ENCODE data around the gene AFAP1L1.

The AFAP1L1 gene

DNA sequence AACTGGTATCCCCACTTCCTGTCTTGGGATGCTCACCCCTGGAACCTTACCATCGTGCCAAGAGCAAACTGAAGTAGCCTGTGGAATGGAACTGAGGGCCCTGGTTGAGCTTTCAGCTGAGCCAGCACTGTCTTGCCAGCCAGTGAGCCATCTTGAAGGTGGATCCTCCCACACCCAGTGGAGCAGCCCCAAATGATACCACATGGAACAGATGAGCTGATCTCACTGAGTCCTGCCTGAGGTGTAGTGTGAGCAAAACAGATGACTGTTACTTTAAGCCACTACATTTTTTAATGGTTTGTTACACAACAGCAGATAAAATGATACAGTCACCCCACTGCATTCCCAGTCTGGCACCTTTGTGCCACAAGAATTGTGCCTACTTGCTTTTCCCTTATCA is 84.0 kb downstream of the AFAP1L1 start:
- DNase-seq: no peak

DNA sequence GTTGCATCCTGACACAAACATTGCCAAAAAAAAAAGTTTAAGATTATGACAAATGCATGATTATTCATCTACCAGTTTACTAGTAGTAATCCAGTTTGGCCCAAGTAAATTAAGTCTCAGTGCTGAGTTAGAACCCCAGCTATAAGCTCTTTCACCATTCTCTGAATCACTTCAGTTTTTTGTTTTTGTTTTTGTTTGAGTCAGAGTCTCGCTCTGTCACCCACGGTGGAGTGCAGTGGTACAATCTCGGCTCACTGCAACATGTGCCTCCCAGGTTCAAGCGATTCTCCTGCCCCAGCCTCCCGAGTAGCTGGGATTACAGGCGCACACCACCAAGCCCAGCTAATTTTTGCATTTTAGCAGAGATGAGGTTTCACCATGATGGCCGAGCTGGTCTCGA is 84.7 kb downstream of the AFAP1L1 start:
- no peak for DNase-seq

DNA sequence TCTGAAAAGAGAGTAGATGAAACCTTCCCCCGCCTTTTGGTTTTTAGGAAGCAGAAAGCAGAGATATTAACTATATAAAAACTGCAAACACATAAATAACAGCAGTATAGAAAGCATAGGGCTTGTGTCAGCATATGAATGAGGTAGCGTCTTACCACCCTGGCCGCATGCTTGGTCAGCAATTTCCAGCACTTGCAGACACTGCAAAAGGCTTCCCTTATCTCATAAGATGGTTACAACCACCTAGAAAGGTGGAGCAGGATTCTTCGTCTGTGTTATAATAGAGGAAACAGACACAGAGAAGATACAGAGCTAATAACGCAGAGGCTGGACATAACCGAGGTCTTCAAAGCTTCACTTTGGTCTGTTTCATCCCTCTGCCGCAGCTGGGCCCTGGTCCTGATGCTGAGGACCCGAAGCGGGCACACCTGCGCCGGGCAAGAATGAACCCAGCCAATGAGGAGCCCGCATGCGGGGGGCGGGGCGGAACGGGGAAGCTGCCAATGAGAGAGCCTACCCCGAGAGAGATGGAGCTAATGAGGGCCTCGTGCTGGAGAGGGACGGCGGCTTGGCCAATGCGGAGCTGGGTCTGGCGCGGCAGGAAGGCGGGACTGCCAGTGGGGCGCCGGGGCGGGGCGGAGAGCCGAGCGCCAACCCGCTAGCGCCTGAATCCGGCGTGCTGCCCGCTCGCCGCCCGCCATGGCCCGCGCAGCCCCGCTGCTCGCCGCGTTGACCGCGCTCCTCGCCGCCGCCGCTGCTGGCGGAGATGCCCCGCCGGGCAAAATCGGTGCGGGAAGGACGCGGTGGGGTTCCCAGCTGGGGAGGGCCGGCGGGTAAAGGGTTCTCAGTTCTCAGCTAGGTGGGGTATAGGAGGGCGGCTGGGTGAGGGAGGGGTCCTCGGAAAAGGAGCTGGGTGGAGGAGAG is 86.0 kb downstream of the AFAP1L1 start, which contains the start of gene PCYOX1L:
Gene PCYOX1L (plus strand): TSS at position 677 of the 924 bp plus-strand sequence. CDS start 23 bp downstream, at position 700.
- peak; percentile 86 for DNase-seq

GRCh38 chr5:149358294-149358651 is 86.6 kb downstream of the AFAP1L1 start:
- DNase-seq: peak; percentile 11

GRCh38 chr5:149358868-149359495 is 87.3 kb downstream of the AFAP1L1 start:
- no peak for DNase-seq

GRCh38 chr5:149360272-149360671 is 88.6 kb downstream of the AFAP1L1 start:
- DNase-seq: no peak

GRCh38 chr5:149362541-149362940 is 90.9 kb downstream of the AFAP1L1 start:
- no peak for DNase-seq

DNA sequence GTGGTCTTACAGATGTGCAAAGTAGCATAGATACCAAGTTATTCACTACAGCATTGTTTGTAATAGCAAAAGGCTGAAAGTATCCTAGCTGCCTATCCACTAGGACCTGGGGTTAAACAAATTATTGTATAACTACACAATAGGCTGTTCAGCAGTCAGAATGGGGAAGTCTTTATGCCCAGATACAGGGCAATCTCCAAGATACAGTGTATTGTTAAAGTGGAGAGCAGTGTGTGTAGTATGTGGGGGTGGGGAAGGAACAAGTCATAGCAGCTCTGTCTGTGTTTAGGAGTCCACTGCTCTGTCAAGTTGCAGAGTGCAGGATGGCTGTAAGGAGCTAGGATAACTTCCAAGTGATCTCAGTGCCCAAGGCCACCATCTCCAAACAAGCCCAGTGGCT is 91.7 kb downstream of the AFAP1L1 start:
- no peak for DNase-seq

- DNase-seq: no peak
Measured at GRCh38 chr5:149363936-149364335, 92.3 kb downstream of the AFAP1L1 start.

DNA sequence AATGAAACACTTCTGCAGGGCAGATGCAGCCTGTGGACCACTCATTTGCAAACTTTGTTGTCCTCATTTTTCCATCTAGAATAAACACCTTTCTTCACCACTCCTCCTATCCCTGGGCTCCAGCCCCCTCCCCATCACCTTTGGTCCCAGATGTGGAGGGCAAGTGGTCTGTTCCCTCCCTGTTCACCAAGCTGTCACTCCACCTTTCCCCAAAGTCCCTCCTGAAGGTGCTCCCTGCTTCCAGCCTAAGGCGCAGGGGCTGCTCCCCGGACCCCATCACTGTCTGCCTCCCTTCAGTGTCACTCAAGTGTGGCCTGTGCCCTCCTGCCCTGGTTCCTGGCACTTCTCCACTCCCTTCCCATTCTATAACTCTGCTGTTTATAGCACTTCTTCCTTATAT is 93.1 kb downstream of the AFAP1L1 start:
- no peak for DNase-seq

- DNase-seq: no peak
Measured at GRCh38 chr5:149365418-149365817, 93.8 kb downstream of the AFAP1L1 start.

- DNase-seq: no peak
Measured at GRCh38 chr5:149366169-149366729, 94.6 kb downstream of the AFAP1L1 start.

DNA sequence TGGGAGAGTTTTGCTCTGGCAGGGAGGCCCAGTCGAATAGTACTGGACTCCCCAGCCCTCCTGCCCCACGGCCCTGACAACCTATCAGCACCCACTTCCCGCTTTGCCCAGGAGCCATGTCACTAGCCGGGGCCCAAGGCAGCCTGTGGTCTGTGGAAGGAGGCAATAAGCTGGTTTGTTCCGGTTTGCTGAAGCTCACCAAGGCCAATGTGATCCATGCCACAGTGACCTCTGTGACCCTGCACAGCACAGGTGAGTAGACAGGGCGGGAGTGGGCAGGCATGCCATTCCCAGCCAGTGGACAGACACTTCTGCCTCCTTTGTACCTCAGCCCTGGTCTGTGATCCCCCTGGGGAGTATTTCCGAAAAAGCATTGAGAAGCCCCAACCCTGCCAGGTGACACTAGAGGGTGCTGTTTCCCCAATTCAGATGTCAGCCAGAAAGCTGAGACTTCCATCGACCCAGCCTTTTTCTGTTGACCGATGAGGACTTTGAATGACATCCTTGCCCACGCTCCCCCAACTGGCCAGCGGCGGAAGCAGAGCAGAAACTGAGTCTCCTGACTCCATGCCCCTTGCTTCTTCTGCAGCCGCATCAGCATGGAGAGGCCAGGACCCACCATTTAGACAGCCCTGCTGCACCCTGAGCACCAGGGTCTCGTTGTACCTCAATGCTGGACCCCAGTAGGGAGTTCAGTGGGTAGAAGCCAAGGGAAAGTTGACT is 95.8 kb downstream of the AFAP1L1 start:
- DNase-seq: peak; percentile 13

GRCh38 chr5:149367972-149368645 is 96.5 kb downstream of the AFAP1L1 start:
- no peak for DNase-seq

DNA sequence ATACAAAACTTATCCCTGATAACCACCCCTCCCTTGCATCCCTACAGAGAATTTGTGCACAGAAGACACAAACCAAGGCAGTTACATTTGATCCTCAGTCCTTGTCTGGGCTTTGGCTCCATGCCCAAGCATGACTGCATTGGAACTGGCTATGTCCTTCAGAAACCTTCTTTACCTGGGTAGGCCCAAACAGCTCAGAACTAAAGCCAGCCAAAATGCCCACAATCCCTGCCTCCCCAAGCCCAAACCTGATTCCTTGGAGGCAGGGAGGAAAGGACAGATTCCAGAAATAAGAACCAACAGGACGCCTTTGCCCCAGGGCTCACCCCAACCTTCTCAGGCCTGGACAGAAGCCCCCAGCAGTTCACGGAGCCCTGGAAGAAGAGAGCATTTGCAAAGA is 99.2 kb downstream of the AFAP1L1 start:
- no peak for DNase-seq

DNA sequence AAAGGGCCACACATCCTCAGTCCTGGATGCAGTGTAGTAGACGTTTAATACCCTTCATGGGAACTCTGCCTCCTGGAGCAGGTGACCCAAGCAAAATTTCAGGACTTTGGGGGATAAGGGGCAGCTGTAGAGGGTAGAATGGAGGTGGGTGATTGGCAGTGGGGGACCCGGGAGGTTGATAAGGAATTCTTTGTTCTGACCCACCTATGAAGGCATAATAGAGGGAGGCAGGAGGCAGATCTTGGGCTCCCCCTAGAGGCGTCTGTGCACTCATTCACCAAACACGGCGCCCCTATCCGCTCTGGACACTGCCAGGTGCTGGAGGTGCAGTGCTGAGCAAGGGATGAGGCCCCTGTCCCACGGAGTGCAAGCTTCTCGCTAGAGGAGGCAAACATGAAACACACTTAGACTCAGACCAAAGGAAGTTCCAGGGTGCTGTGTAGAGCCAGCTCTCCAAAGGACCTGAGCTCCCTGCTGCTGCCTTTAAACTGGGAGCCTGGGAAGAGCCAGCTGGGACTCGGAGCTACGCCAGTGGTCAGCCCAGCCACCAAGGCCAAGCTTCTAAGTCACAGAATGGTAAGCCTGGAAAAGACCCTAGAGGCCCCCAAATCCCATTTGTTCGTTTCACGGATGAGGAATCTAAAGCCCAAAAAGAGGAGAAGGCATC is 99.8 kb downstream of the AFAP1L1 start:
- peak; percentile 13 for DNase-seq

GRCh38 chr5:149372076-149372795 is 100.6 kb downstream of the AFAP1L1 start:
- DNase-seq: no peak

DNA sequence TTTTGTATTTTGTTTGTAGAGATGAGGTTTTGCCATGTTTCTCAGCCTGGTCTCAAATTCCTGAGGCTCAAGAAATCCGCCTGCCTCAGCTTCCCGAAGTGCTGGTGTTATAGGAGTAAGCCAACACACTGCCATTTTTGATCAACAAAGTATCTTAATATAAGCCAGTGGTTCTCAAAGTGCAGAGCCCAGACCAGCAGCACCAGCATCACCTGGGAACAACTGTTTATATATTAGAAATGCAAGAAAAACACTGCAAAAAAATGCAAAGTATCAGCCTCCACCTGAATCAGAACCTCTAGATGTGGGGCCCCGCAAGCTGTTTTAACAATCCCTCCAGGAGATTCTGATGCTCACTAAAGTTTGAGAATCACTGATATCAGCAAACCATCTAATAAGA is 101.3 kb downstream of the AFAP1L1 start:
- DNase-seq: no peak

GRCh38 chr5:149374303-149374702 is 102.6 kb downstream of the AFAP1L1 start:
- no peak for DNase-seq

GRCh38 chr5:149374801-149375200 is 103.1 kb downstream of the AFAP1L1 start:
- DNase-seq: no peak

DNA sequence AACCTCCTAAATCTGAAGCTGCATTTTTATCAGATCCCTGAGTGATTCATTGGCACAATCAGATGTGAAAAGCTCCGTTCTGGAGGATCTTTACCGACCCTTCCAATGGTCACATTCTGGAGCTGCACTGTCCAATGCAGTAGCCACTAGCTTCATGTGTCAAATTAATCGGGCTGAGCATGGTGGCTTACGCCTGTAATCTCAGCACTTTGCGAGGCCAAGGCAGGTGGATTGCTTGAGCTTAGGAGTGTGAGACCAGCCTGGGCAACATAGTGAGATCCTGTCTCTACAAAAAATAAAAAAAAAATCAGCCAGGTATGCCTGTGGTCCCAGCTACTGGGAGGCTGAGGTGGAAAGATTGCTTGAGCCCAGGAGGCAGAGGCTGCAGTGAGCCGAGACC is 103.8 kb downstream of the AFAP1L1 start:
- DNase-seq: no peak

Data from NCI-H1092 (cell line).